Panc1 (cell line): ENCODE results near the gene SLC43A1.

ENCODE experiments used
- POLR2AphosphoS5 ChIP-seq: IDR thresholded peaks from 2 replicates; pipeline ENCODE4 v1.6.1; 2012; ENCODE audit warnings: mild to moderate bottlenecking, low read depth, low read length, moderate library complexity
- SIN3A ChIP-seq: IDR thresholded peaks from 2 replicates; pipeline ENCODE4 v1.6.1; 2012; ENCODE audit warnings: low read depth, mild to moderate bottlenecking, low read length, moderate library complexity, borderline replicate concordance; ENCODE audit not compliant: insufficient read depth

GRCh38 chr11:57549983-57550382 is 34.5 kb upstream of the SLC43A1 start:
- TF ChIP-seq SIN3A, result no peak
- TF ChIP-seq POLR2AphosphoS5, result no peak
